ENCODE data around the gene RIC3.

The RIC3 gene

GRCh38 chr11:8090756-8091155, 78.1 kb downstream of the RIC3 start:
- in situ Hi-C loops (cut with MboI; ENCODE audit: low sequenced_read_pairs) = no loop called here

DNA sequence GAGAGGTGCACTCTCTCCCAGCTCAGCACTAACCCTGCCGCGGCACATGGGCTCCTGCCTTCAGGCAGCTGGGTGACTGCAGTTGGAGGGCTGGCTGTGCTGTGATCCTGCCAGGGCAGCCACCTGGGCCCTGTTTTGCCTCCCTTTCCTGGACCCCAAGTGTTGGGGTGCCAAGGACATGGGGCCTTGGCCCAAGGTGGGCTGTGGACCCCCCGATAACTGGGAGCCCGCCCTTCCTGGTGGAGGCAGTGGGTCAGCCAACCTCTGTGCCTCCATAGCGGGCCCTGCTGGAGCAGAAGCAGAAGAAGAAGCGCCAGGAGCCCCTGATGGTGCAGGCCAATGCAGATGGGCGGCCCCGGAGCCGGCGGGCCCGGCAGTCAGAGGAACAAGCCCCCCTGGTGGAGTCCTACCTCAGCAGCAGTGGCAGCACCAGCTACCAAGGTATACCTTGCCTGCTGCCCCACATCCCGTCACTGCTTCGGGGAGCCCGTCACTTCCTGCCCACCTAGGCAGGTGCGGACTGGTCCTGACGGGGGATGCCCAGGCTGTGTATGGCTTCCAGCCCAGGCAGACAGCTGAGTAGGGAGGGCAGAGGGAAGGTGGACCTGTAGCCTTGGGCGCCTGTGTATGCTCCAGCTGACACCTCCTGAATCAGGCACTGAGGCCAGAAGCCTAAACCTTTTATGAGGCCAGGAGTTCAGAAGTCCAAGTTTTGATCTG, 78.9 kb downstream of the RIC3 start:
- in situ Hi-C loops (cut with MboI; ENCODE audit: low sequenced_read_pairs) = no loop called here

DNA sequence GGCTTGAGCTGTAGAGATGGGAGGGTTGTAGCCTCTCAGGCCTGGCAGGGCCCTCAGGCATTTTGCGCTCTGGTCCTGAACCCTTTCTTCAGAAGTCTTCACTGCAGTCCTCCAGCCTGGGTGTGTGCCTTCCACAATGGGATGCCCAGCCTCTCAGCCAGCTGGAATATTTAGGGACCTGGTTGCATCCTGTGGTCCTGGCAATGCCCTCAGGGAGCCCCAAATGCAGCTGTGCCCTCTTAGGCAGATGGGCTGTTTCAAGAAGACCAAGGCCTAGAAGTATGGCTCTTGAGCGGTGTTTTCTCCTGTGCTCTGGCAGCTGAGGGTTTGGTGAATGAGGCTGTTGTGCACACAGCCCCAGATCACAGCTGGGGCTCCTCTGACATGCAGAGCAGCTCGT, 81.1 kb downstream of the RIC3 start:
- in situ Hi-C loops (cut with MboI; ENCODE audit: low sequenced_read_pairs) = no loop called here

GRCh38 chr11:8087185-8087584, 81.6 kb downstream of the RIC3 start:
- in situ Hi-C loops (cut with MboI; ENCODE audit: low sequenced_read_pairs) = no loop called here

DNA sequence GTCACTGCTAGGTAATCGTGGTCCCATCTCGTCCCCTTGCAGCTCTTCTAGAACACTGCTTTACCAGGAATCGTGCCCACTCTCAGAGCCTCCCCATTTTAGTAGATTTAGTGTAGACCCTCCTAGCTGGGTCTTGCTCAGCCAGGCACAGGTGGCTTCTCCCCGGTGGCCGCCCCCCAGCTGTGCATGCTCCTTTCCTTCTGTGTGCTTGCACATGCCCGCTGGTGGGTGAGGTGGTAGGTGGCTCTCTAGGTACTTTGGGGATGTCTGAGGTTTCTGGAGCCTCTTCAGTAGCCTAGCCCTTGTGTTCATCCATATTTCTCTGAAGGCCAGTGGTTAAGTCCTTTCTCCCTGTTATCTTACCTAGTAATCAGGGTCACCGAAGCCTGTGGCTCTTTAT, 82.3 kb downstream of the RIC3 start:
- in situ Hi-C loops (cut with MboI; ENCODE audit: low sequenced_read_pairs) = no loop called here

DNA sequence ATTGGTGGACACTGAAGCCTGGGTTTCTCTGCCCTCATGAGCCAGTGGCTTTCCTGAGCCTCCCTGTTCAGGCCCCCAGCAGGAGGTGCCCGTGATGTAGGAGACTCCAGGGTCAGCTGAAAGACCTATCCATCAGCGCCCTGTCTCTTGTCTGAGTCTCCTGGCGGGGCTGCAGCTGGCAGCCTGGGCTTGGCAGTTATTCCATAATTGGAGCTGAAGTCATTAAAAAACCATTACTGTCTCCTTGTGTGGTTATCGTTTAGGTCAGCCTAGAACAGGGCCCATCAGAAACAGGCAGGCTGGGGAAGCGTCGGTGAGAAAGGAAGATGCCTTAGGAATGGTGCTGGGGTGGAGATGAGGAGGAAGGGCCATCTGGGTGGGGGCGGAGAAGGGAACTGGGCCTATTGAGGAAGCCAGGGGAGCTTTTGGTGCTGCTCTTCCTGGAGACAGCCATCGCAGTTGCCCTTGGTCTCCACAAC, 82.8 kb downstream of the RIC3 start:
- in situ Hi-C loops (cut with MboI; ENCODE audit: low sequenced_read_pairs) = no loop called here

GRCh38 chr11:8085011-8085645, 83.7 kb downstream of the RIC3 start:
- in situ Hi-C loops (cut with MboI; ENCODE audit: low sequenced_read_pairs) = no loop called here

DNA sequence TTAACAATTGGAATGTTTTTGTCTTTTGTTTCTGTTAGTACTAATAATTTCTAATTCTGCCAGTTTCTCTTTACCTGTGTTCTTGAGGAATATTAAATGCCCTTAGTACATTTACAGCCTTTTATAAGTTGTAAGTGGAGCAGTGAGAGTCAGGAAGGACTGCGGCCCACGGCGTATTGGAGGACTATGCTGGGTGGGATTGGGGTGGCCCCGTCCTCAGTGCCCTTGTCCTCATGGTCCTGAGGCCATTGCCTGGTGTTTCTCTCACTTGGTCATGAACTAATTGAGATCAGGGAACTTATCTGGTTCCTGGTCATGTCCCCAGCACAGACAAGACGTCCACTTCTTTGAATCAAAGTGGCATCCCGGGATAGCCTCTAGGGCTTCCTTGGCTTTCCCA, 84.5 kb downstream of the RIC3 start:
- in situ Hi-C loops (cut with MboI; ENCODE audit: low sequenced_read_pairs) = no loop called here

GRCh38 chr11:8083871-8084281, 84.9 kb downstream of the RIC3 start:
- in situ Hi-C loops (cut with MboI; ENCODE audit: low sequenced_read_pairs) = no loop called here

DNA sequence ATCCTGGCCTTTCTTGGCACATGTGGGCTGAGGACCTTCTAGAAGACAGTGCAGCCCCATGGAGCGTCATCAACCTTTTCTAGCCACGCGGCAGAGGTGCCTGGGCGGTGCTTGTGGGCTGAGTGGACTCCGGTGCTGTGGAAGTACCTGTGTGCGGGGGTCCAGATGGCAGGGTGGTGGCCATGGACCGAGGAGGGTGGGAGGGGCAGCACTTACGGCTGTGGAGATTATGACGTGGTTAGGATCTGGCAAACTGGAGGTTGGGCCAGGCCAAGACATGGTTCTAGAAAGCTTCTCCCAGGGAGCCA, 85.8 kb downstream of the RIC3 start:
- in situ Hi-C loops (cut with MboI; ENCODE audit: low sequenced_read_pairs) = no loop called here

DNA sequence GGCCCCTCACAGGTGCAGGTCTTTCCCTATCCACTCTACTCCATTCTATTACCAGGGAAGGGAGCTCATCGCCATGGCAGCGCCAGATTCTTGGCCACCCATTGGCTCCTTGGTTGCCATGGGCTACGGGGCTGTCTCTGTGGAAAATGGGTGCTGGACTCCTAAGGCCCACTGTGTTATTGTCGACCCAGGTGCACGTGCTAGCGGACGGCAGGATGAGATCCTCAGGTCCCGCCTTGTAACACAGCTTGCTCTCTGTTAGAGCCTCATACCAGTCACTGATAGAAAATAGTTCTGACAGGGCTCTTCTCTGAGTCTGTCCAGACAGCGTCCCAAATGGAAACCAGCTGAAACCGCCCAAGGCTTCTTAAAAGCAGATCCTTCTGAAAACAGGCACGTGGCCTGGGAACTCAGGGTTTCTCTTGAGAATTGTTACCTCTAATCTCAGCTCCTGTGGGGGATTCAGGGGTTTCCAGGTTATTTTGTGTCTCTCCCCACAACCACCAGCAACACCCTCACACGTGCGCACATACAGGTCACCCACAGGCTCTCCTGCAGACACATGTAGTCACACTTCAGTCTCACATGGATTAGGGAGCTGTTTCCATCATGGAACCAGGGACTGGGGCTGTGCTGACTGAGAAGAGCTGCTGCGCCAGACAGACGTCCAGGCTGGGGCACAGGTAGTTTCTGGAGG, 86.3 kb downstream of the RIC3 start:
- in situ Hi-C loops (cut with MboI; ENCODE audit: low sequenced_read_pairs) = no loop called here

- in situ Hi-C loops (cut with MboI; ENCODE audit: low sequenced_read_pairs) = no loop called here
These were observed 87.1 kb downstream of the RIC3 start for GRCh38 chr11:8081591-8082250.

DNA sequence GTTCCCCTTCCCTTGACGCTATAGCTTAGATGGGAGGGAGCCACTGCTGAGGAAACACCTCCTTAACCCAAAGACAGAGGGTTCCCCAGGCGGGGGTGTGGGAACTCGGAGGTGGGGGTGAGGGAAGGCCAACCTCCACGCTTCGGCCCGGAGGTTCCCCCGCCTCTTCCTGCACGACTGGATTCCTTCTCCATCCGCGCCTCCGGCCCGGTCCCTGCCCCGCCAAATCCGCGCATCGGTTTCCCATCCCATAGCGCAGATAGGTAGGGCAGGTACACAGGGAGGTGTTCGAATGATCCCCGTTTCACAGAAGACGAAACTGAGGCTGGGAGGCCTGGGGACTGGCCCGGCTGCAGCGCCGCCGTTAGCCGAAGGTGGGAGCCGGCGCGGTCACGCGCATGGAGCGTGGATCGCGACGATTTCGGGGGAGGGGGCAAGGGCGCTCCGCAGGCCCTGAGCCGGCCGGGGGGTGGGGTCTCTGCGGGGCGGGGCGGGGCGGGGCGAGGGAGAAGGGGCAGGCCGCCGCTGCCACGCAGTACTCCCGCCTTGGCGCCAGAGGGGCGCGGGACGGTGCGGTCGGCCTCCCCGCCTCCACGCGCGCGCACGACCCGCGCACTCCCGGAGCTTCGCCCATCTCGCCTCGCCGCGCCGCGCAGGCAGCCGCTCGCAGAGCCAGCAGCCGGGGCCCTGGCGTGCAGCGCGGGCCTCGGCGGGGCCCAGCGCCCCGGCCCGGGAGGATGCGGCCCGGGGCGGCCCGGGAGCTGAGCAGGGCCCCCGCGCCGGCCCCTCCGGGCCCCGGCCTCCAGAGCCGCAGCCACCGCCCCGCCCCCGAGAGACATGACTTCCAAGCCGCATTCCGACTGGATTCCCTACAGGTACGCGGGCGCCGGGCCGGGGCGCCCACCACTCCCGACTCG, 87.9 kb downstream of the RIC3 start, which contains the start of gene TUB:
TUB (plus strand) TSS at position 538 of the 917 bp plus-strand sequence; CDS start at position 838, 300 bp downstream.
- in situ Hi-C loops (cut with MboI; ENCODE audit: low sequenced_read_pairs) = no loop called here

GRCh38 chr11:8080069-8080670, 88.7 kb downstream of the RIC3 start:
- in situ Hi-C loops (cut with MboI; ENCODE audit: low sequenced_read_pairs) = no loop called here

DNA sequence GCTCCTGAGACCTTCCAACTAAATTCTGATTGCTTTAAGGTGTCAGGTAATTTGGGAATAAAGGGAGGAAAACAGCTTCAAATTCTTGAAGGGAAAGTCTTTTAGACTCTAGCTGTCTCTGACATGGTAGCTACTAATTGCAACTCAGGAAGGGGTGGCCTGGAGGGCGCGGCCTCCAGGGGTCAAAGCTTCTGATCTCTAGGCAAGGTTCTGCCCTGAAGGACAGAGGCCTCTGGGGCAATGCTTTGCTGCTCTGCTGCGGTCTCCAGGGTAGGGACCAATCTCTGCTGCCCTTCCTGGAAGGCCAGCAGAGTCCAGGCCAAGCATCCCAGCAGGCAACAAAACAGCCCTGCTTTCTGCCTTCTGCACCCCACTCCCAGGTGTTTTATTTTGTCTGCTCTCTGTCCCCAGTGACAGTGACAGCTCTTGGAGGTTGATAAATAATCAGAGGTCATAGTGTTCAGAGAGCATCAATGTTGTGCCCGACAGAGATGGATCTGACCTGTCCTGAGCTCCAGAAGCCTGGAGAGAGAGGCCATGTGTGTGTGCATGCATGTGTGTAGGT, 89.6 kb downstream of the RIC3 start:
- in situ Hi-C loops (cut with MboI; ENCODE audit: low sequenced_read_pairs) = no loop called here

GRCh38 chr11:8075119-8075726, 93.6 kb downstream of the RIC3 start:
- in situ Hi-C loops (cut with MboI; ENCODE audit: low sequenced_read_pairs) = no loop called here

- in situ Hi-C loops (cut with MboI; ENCODE audit: low sequenced_read_pairs) = no loop called here
These were observed 96.9 kb downstream of the RIC3 start for GRCh38 chr11:8071616-8072581.

DNA sequence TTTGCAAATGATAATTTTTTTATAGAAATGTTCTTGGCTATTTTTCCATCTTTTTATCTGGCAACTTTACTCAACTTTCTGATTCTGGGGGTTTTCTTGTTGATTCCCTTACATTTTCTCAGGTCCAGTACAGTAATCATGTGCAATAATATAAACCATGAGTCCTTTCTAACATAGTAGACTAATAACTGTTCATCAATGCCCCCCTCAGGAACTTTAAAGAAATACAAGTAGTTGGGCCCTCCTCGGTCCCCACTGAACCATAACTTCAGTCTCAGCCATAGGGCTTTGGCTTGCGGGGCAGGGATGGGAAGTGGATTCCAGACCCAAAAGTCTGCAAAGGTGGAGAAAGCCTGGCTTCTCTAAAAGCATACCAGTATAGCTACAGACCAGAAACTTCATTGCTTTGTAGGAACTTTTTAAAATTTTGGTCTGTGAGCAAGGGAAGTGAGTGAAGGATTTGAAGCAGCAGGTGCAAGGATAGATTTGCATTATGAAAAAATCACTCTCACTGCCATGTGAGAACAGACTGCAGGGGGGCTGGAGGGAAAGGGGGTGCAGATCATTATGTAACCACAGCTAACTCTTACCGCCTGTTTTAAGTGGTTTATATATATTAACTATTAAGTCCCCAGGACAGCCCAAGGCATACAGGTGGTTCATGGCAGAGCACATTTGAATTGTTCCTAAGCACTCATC, 98.3 kb downstream of the RIC3 start:
- in situ Hi-C loops (cut with MboI; ENCODE audit: low sequenced_read_pairs) = no loop called here

All from HL-60/S4 (cell line).